Peyer's patch (tissue), 4 donors: ENCODE measurements around the gene SORBS1. TPM values are rescaled to one million over a fixed set of nuclear protein-coding genes. Genes with fewer than 3 reads are reported as not detected.

Experiments
- DNase-seq, 3 donors: peaks; one replicate each; pipeline ENCODE4 v3.0.0-alpha.2; 2017 to 2019
- H3K27ac ChIP-seq, 4 donors: fragments of 200-600 bp; sonication (generic); one replicate each; pipeline ENCODE4 v1.5.1; 2016 to 2019
- H3K27me3 ChIP-seq, 2 donors: fragments of 200-600 bp; sonication (generic); one replicate each; pipeline ENCODE4 v1.5.1; 2019
- H3K36me3 ChIP-seq, 3 donors: fragments of 200-600 bp; sonication (generic); one replicate each; pipeline ENCODE4 v1.5.1; 2016 to 2019
- H3K4me1 ChIP-seq, 4 donors: fragments of 200-600 bp; sonication (generic); one replicate each; pipeline ENCODE4 v1.5.1; 2016 to 2019
- H3K4me3 ChIP-seq, 4 donors: fragments of 200-600 bp; sonication (generic); 1 replicate in 3 of 4; 2 replicates in 1 of 4; pipeline ENCODE4 v1.5.1; 2016 to 2019; ENCODE audit warnings: mild to moderate bottlenecking in 1 of 4
- H3K9me3 ChIP-seq, 4 donors: fragments of 200-600 bp; sonication (generic); one replicate each; pipeline ENCODE4 v1.5.1; 2016 to 2019; ENCODE audit warnings: mild to moderate bottlenecking in 1 of 4
- CTCF ChIP-seq, 6 experiments: fragments of 450-650 bp in 4 of 6; fragments of 200-600 bp in 2 of 6; sonication (generic) in 1 of 6; IDR thresholded peaks; one replicate each; pipeline ENCODE4 v1.5.1; 2017 to 2019; ENCODE audit warnings: antibody characterized with exemption in 6 of 6, mild to moderate bottlenecking in 3 of 6, moderate library complexity in 1 of 6
- POLR2A ChIP-seq, 2 donors: fragments of 450-650 bp; IDR thresholded peaks; one replicate each; pipeline ENCODE4 v1.5.1; 2017; ENCODE audit warnings: antibody characterized with exemption in 2 of 2, mild to moderate bottlenecking in 2 of 2, moderate library complexity in 2 of 2
- total RNA-seq, 4 donors: library from RNA; depleted of rRNA; stranded (reverse); fragments of >200 nt; gene quantifications; one replicate each; pipeline ENCODE4 v1.1.0, GENCODE V29; 2016

Gene SORBS1
- total RNA-seq: 10 to 100 TPM; 34.3 to 57.1 (median 48.7) TPM

- H3K36me3 ChIP-seq: no peaks in the 10 kb centered on the region
- H3K9me3 ChIP-seq: no peaks in the 10 kb centered on the region
- peak within 1 kb of the TSS; percentile 47 to 87 (median 71) for H3K4me3 ChIP-seq
- TF ChIP-seq CTCF (IDR thresholded peaks at IDR 0.05) (no peak), POLR2A (IDR thresholded peaks at IDR 0.05) (peak; percentile 89 to 96)
- H3K4me1 ChIP-seq: peaks cover 0 to 18% (median 7%) of the 10 kb centered on the region in 4 donors
- H3K27me3 ChIP-seq: no peaks in the 10 kb centered on the region
- DNase-seq: peak; percentile 92 to 98 (median 97)
- peak within 1 kb of the TSS; percentile 59 to 94 (median 80) for H3K27ac ChIP-seq
Observed at GRCh38 chr10:95561177-95561863, at the start of gene SORBS1. Gene SORBS1 (minus strand): TSS chr10:95561371. CDS start chr10:95441135, 120,236 bp downstream.

GRCh38 chr10:95610727-95611126, 49.6 kb upstream of the SORBS1 start:
- no peak for DNase-seq

GRCh38 chr10:95606922-95607321, 45.8 kb upstream of the SORBS1 start:
- H3K27ac ChIP-seq: peak overlapping the region in 1 of 4 donors; percentile 65
- DNase-seq: no peak
- TF ChIP-seq CTCF (IDR thresholded peaks at IDR 0.05): no peak
- TF ChIP-seq POLR2A (IDR thresholded peaks at IDR 0.05): no peak
- no peaks in the 10 kb centered on the region for H3K27me3 ChIP-seq
- no peaks in the 10 kb centered on the region for H3K4me1 ChIP-seq
- H3K36me3 ChIP-seq: peaks cover 0 to 65% (median 0%) of the 10 kb centered on the region in 3 donors
- no peak overlapping the region for H3K4me3 ChIP-seq
- no peaks in the 10 kb centered on the region for H3K9me3 ChIP-seq

More at GRCh38 chr10:95610727-95611126, 49.6 kb upstream of the SORBS1 start:
- no peak for TF ChIP-seq CTCF (IDR thresholded peaks at IDR 0.05)
- TF ChIP-seq POLR2A (IDR thresholded peaks at IDR 0.05): no peak
- H3K36me3 ChIP-seq: peaks cover 0 to 98% (median 0%) of the 10 kb centered on the region in 3 donors
- H3K4me1 ChIP-seq: peaks cover 0 to 20% (median 0%) of the 10 kb centered on the region in 4 donors
- no peaks in the 10 kb centered on the region for H3K9me3 ChIP-seq
- H3K4me3 ChIP-seq: no peak overlapping the region
- no peak overlapping the region for H3K27ac ChIP-seq
- no peaks in the 10 kb centered on the region for H3K27me3 ChIP-seq

GRCh38 chr10:95605163-95605562, 44.0 kb upstream of the SORBS1 start:
- Histone ChIP-seq H3K36me3 (peaks cover 0 to 47% (median 0%) of the 10 kb centered on the region in 3 donors), H3K4me1 (no peaks in the 10 kb centered on the region), H3K9me3 (no peaks in the 10 kb centered on the region), H3K27me3 (no peaks in the 10 kb centered on the region), H3K27ac (peak overlapping the region in 3 of 4 donors; percentile 17 to 65 (median 63)), H3K4me3 (no peak overlapping the region)
- TF ChIP-seq POLR2A (IDR thresholded peaks at IDR 0.05): no peak
- no peak for TF ChIP-seq CTCF (IDR thresholded peaks at IDR 0.05)
- no peak for DNase-seq

GRCh38 chr10:95604630-95605029, 43.5 kb upstream of the SORBS1 start:
- peak overlapping the region in 2 of 4 donors; percentile 51 to 65 for H3K27ac ChIP-seq
- TF ChIP-seq POLR2A (IDR thresholded peaks at IDR 0.05) (no peak), CTCF (IDR thresholded peaks at IDR 0.05) (no peak)
- peaks cover 0 to 42% (median 0%) of the 10 kb centered on the region in 3 donors for H3K36me3 ChIP-seq
- no peaks in the 10 kb centered on the region for H3K4me1 ChIP-seq
- no peak for DNase-seq
- H3K9me3 ChIP-seq: no peaks in the 10 kb centered on the region
- H3K4me3 ChIP-seq: no peak overlapping the region
- H3K27me3 ChIP-seq: no peaks in the 10 kb centered on the region
